Neural progenitor cell (in vitro differentiated cells): Measurements from ENCODE around the gene PRR15L. TPM values are rescaled to one million over a fixed set of nuclear protein-coding genes. Genes with fewer than 3 reads are reported as not detected.
"Not testable (repeated sequence)": the region's sequence is repeated elsewhere in the genome, so short reads cannot be mapped to it uniquely, and the experiment has no call there.

Experiments
- DNase-seq: peaks from one replicate; pipeline ENCODE4 v3.0.0-alpha.2; 2016; ENCODE audit warnings: low spot score
- H2AFZ ChIP-seq: fragments of 200-600 bp; sonication (generic); replicated peaks from 2 replicates; pipeline ENCODE4 v1.6.1; 2016; ENCODE audit warnings: antibody characterized with exemption
- H3F3A ChIP-seq: fragments of 200-600 bp; sonication (generic); 2 replicates; pipeline ENCODE4 v1.6.1; 2016; ENCODE audit warnings: antibody characterized with exemption, low read depth
- H3K27ac ChIP-seq: fragments of 200-600 bp; sonication (generic); 2 replicates; pipeline ENCODE4 v1.5.1; 2016; ENCODE audit warnings: mild to moderate bottlenecking
- H3K27me3 ChIP-seq: fragments of 200-600 bp; sonication (generic); 2 replicates; pipeline ENCODE4 v1.6.1; 2016; ENCODE audit warnings: mild to moderate bottlenecking, moderate library complexity
- H3K36me3 ChIP-seq: fragments of 200-600 bp; sonication (generic); 2 replicates; pipeline ENCODE4 v1.5.1; 2016
- H3K4me1 ChIP-seq: fragments of 200-600 bp; sonication (generic); 2 replicates; pipeline ENCODE4 v1.6.1; 2016; ENCODE audit warnings: mixed run types
- H3K4me2 ChIP-seq: fragments of 200-600 bp; sonication (generic); 2 replicates; pipeline ENCODE4 v1.6.1; 2016
- H3K4me3 ChIP-seq: fragments of 200-600 bp; sonication (generic); 2 replicates; pipeline ENCODE4 v1.5.1; 2016
- H3K79me2 ChIP-seq: fragments of 200-600 bp; sonication (generic); 2 replicates; pipeline ENCODE4 v1.6.1; 2016; ENCODE audit warnings: low read depth
- H3K9ac ChIP-seq: fragments of 200-600 bp; sonication (generic); 2 replicates; pipeline ENCODE4 v1.6.1; 2016
- H3K9me3 ChIP-seq: fragments of 200-600 bp; sonication (generic); 2 replicates; pipeline ENCODE4 v1.5.1; 2016; ENCODE audit warnings: low read depth
- H4K20me1 ChIP-seq: fragments of 200-600 bp; sonication (generic); 2 replicates; pipeline ENCODE4 v1.6.1; 2016; ENCODE audit warnings: low read depth
- H3K27ac Mint-ChIP-seq: 3 replicates; pipeline ENCODE4 v1.8.0; 2021; ENCODE audit warnings: mixed read lengths
- H3K27me3 Mint-ChIP-seq: 2 replicates; pipeline ENCODE4 v1.8.0; 2022; ENCODE audit warnings: low read depth, mild to moderate bottlenecking, inconsistent platforms, moderate library complexity, mixed read lengths; ENCODE audit not compliant: insufficient read depth
- H3K36me3 Mint-ChIP-seq: 3 replicates; pipeline ENCODE4 v1.8.0; 2021; ENCODE audit warnings: mixed read lengths
- H3K4me1 Mint-ChIP-seq: 3 replicates; pipeline ENCODE4 v1.8.0; 2021; ENCODE audit warnings: mixed read lengths
- H3K4me3 Mint-ChIP-seq: 3 replicates; pipeline ENCODE4 v1.8.0; 2021; ENCODE audit warnings: mild to moderate bottlenecking, moderate library complexity, mixed read lengths
- H3K9me3 Mint-ChIP-seq: 3 replicates; pipeline ENCODE4 v1.8.0; 2020; ENCODE audit warnings: mixed read lengths
- CTCF ChIP-seq: fragments of 200-600 bp; sonication (generic); IDR thresholded peaks from 2 replicates; pipeline ENCODE4 v1.5.1; 2017; ENCODE audit warnings: antibody characterized with exemption, mild to moderate bottlenecking
- EZH2 ChIP-seq: fragments of 200-600 bp; sonication (generic); IDR thresholded peaks from 2 replicates; pipeline ENCODE4 v1.6.1; 2017; ENCODE audit warnings: antibody characterized with exemption, mild to moderate bottlenecking, moderate library complexity
- EZH2phosphoT487 ChIP-seq: fragments of 200-600 bp; sonication (generic); IDR thresholded peaks from 2 replicates; pipeline ENCODE4 v1.6.1; 2017; ENCODE audit warnings: antibody characterized with exemption
- total RNA-seq: library from RNA; depleted of rRNA; stranded (reverse); fragments of >200 nt; gene quantifications from 2 replicates; pipeline ENCODE4 v1.2.3, GENCODE V29; 2015; ENCODE audit warnings: low replicate concordance

Gene PRR15L
- total RNA-seq, 1 donor from 2014 or later, result not detected

- H3K9me3 Mint-ChIP-seq, result no peaks in the 10 kb centered on the region
- Histone ChIP-seq H3F3A (no peaks in the 10 kb centered on the region), H3K9ac (no peak within 1 kb of the TSS), H3K4me1 (no peaks in the 10 kb centered on the region), H3K79me2 (no peaks in the 10 kb centered on the region), H3K27ac (no peak within 1 kb of the TSS), H3K4me2 (peak within 1 kb of the TSS; percentile 75), H3K9me3 (no peaks in the 10 kb centered on the region), H3K36me3 (no peaks in the 10 kb centered on the region), H3K4me3 (peak within 1 kb of the TSS; percentile 50), H4K20me1 (no peaks in the 10 kb centered on the region), H2AFZ (peak within 1 kb of the TSS; percentile 61), H3K27me3 (peaks cover 11% of the 10 kb centered on the region)
- DNase-seq, result peak; percentile 80
- peaks cover 8% of the 10 kb centered on the region for H3K4me1 Mint-ChIP-seq
- peaks cover 2% of the 10 kb centered on the region for H3K36me3 Mint-ChIP-seq
- peaks cover 2% of the 10 kb centered on the region for H3K27me3 Mint-ChIP-seq
- TF ChIP-seq EZH2, result no peak
- TF ChIP-seq EZH2phosphoT487, result no peak
- no peak for TF ChIP-seq CTCF
- H3K27ac Mint-ChIP-seq, result peak within 1 kb of the TSS; percentile 47
- H3K4me3 Mint-ChIP-seq, result peak within 1 kb of the TSS; percentile 85
Measured at GRCh38 chr17:47941246-47942095, 16.2 kb downstream of the PRR15L start, which contains the start of gene PNPO. PNPO (plus strand) TSS chr17:47941571; CDS start chr17:47941676, 105 bp downstream.

GRCh38 chr17:47937941-47938340, 19.7 kb downstream of the PRR15L start:
- H3K36me3 ChIP-seq, result no peaks in the 10 kb centered on the region
- no peak overlapping the region for H3K27ac Mint-ChIP-seq
- peaks cover 2% of the 10 kb centered on the region for H3K36me3 Mint-ChIP-seq
- H3K4me3 ChIP-seq, result no peak overlapping the region
- no peak overlapping the region for H3K27ac ChIP-seq
- no peaks in the 10 kb centered on the region for H3K4me1 ChIP-seq
- H3K4me1 Mint-ChIP-seq, result peaks cover 8% of the 10 kb centered on the region
- peaks cover 11% of the 10 kb centered on the region for H3K27me3 ChIP-seq
- no peaks in the 10 kb centered on the region for H4K20me1 ChIP-seq
- H3K9me3 Mint-ChIP-seq, result no peaks in the 10 kb centered on the region
- H3K4me3 Mint-ChIP-seq, result no peak overlapping the region
- H3K4me2 ChIP-seq, result no peak overlapping the region
- TF ChIP-seq CTCF (no peak), EZH2phosphoT487 (no peak), EZH2 (no peak)
- peaks cover 4% of the 10 kb centered on the region for H3K27me3 Mint-ChIP-seq
- no peak overlapping the region for H2AFZ ChIP-seq
- no peak for DNase-seq
- no peaks in the 10 kb centered on the region for H3F3A ChIP-seq
- no peaks in the 10 kb centered on the region for H3K9me3 ChIP-seq
- H3K9ac ChIP-seq, result no peak overlapping the region
- no peaks in the 10 kb centered on the region for H3K79me2 ChIP-seq

GRCh38 chr17:47935961-47936360, 21.7 kb downstream of the PRR15L start:
- H3K4me3 ChIP-seq, result no peak overlapping the region
- H3K27ac Mint-ChIP-seq, result no peak overlapping the region
- H3K79me2 ChIP-seq, result no peaks in the 10 kb centered on the region
- no peaks in the 10 kb centered on the region for H3K9me3 ChIP-seq
- no peaks in the 10 kb centered on the region for H3K4me1 ChIP-seq
- DNase-seq, result no peak
- peaks cover 4% of the 10 kb centered on the region for H3K27me3 Mint-ChIP-seq
- H3K4me3 Mint-ChIP-seq, result no peak overlapping the region
- H3K4me1 Mint-ChIP-seq, result no peaks in the 10 kb centered on the region
- no peaks in the 10 kb centered on the region for H3F3A ChIP-seq
- TF ChIP-seq CTCF (no peak), EZH2phosphoT487 (no peak), EZH2 (no peak)
- no peak overlapping the region for H3K4me2 ChIP-seq
- H3K27me3 ChIP-seq, result peaks cover 9% of the 10 kb centered on the region
- no peak overlapping the region for H3K9ac ChIP-seq
- no peaks in the 10 kb centered on the region for H3K36me3 ChIP-seq
- no peak overlapping the region for H3K27ac ChIP-seq
- H2AFZ ChIP-seq, result no peak overlapping the region
- H3K9me3 Mint-ChIP-seq, result no peaks in the 10 kb centered on the region
- no peaks in the 10 kb centered on the region for H4K20me1 ChIP-seq
- H3K36me3 Mint-ChIP-seq, result no peaks in the 10 kb centered on the region

GRCh38 chr17:47935468-47935867, 22.2 kb downstream of the PRR15L start:
- not testable (repeated sequence) for H2AFZ ChIP-seq, H3K9me3 Mint-ChIP-seq, H3K27me3 ChIP-seq, H3K27me3 Mint-ChIP-seq, H3K4me2 ChIP-seq, H3K4me1 ChIP-seq, H3K27ac Mint-ChIP-seq, H3K36me3 Mint-ChIP-seq, DNase-seq, H3K4me1 Mint-ChIP-seq, H4K20me1 ChIP-seq, H3K27ac ChIP-seq, H3K9ac ChIP-seq, H3K36me3 ChIP-seq, H3F3A ChIP-seq, H3K9me3 ChIP-seq, H3K79me2 ChIP-seq, H3K4me3 ChIP-seq, H3K4me3 Mint-ChIP-seq
